K562 (cell line): ENCODE results near the gene ERBB4. TPM values are rescaled to one million over a fixed set of nuclear protein-coding genes. Genes with fewer than 3 reads are reported as not detected.

ENCODE experiments used
- ATAC-seq: fragments of 200-7000 bp; cut with Tn5 transposase; 3 replicates; pipeline ENCODE4 v1.9.1; 2020; ENCODE audit warnings: moderate library complexity
- BruUV-seq: library from RNA; stranded (reverse); fragments of 400-500 nt; replicated peaks from 2 replicates; lab custom pipeline; 2021; lab: Mats Ljungman, UMichigan
- CTCF ChIA-PET: fragments of 300-600 bp; formaldehyde crosslinking; extraction: SDS; loops from one replicate; lab custom pipeline; 2021; ENCODE audit warnings: low intra/inter-chr PET ratio; lab: Yijun Ruan, JAX
- POLR2A ChIA-PET: fragments of 300-600, 350-650 bp; sonication (Branson Sonifier 250); formaldehyde crosslinking; extraction: SDS; loops from one replicate; lab custom pipeline; 2021; ENCODE audit warnings: antibody characterized with exemption, inconsistent platforms; lab: Yijun Ruan, JAX
- DNase-seq, 4 experiments: peaks; one replicate each; pipeline versions ENCODE4 v3.0.0 to v3.0.0-alpha.2; 2011 to 2018; ENCODE audit warnings: low spot score in 3 of 4, mixed read lengths in 3 of 4; ENCODE audit errors: extremely low read depth in 1 of 4
- FAIRE-seq: peaks from 2 replicates; lab custom pipeline; 2011; peaks lifted over from hg19 to GRCh38; lab: Jason Lieb, UNC
- H2AFZ ChIP-seq: 2 replicates; pipeline ENCODE4 v1.6.0; 2011; ENCODE audit warnings: low read depth, low read length, control low read depth, inconsistent platforms
- H3K27ac ChIP-seq: fragments of 200-600 bp; 3 replicates; pipeline ENCODE4 v1.8.0; 2011; ENCODE audit warnings: low read depth, mild to moderate bottlenecking, control low read depth, inconsistent platforms, low read length, moderate library complexity, mixed read lengths; ENCODE audit errors: extremely low read depth
- H3K27me3 ChIP-seq, 2 experiments: fragments of 300-600 bp in 1 of 2; 2 replicates in 1 of 2; 3 replicates in 1 of 2; pipeline versions ENCODE4 v1.6.0 to v1.8.0; 2011; ENCODE audit warnings: inconsistent platforms in 2 of 2, low read length in 2 of 2, mild to moderate bottlenecking in 1 of 2, mixed read lengths in 1 of 2, moderate library complexity in 1 of 2; ENCODE audit not compliant: control insufficient read depth in 2 of 2, insufficient read depth in 2 of 2
- H3K36me3 ChIP-seq: fragments of 300-600 bp; 3 replicates; pipeline ENCODE4 v1.8.0; 2011; ENCODE audit warnings: mild to moderate bottlenecking, low read length, inconsistent platforms; ENCODE audit not compliant: control insufficient read depth, insufficient read depth
- H3K4me1 ChIP-seq, 2 experiments: fragments of 200-600 bp in 1 of 2; replicated peaks in 1 of 2; 2 replicates in 1 of 2; 3 replicates in 1 of 2; pipeline versions ENCODE4 v1.5.1 to v1.8.0; 2011; ENCODE audit warnings: inconsistent platforms in 2 of 2, low read length in 2 of 2, mild to moderate bottlenecking in 1 of 2, mixed read lengths in 1 of 2, moderate library complexity in 1 of 2; ENCODE audit not compliant: control insufficient read depth in 2 of 2, insufficient read depth in 2 of 2
- H3K4me2 ChIP-seq: 2 replicates; pipeline ENCODE4 v1.6.1; 2011; ENCODE audit warnings: low read length, control low read depth, inconsistent platforms, mixed read lengths; ENCODE audit not compliant: insufficient read depth
- H3K4me3 ChIP-seq: fragments of 200-600 bp; sonication (generic), shearing (Covaris generic); 2 replicates; pipeline ENCODE4 v1.5.1; 2016; ENCODE audit warnings: control low read depth, inconsistent platforms
- H3K79me2 ChIP-seq: fragments of 200-600 bp; 3 replicates; pipeline ENCODE4 v1.8.0; 2011; ENCODE audit warnings: low read length, inconsistent platforms; ENCODE audit not compliant: control insufficient read depth, insufficient read depth
- H3K9ac ChIP-seq, 2 experiments: 2 replicates each; pipeline versions ENCODE4 v1.6.0 to v1.6.1; 2011; ENCODE audit warnings: low read depth in 2 of 2, low read length in 2 of 2, control low read depth in 1 of 2, inconsistent platforms in 1 of 2, mild to moderate bottlenecking in 1 of 2, mixed read lengths in 1 of 2; ENCODE audit not compliant: insufficient read depth in 1 of 2
- H3K9me1 ChIP-seq: one replicate; pipeline ENCODE4 v1.6.0; 2011; ENCODE audit warnings: inconsistent platforms, mild to moderate bottlenecking, low read length, moderate library complexity; ENCODE audit not compliant: control insufficient read depth, insufficient read depth
- H3K9me3 ChIP-seq: replicated peaks from 2 replicates; pipeline ENCODE4 v1.5.1; 2011; ENCODE audit warnings: low read depth, low read length, inconsistent platforms; ENCODE audit not compliant: control insufficient read depth, insufficient read depth
- H4K20me1 ChIP-seq: replicated peaks from 2 replicates; pipeline ENCODE4 v1.6.1; 2011; ENCODE audit warnings: low read length, inconsistent platforms, mixed read lengths; ENCODE audit not compliant: control insufficient read depth, insufficient read depth
- CBFB ChIP-seq: sonication (generic); formaldehyde crosslinking; IDR thresholded peaks from 2 replicates; pipeline ENCODE4 v1.4.0; 2020; ENCODE audit warnings: mild to moderate bottlenecking, missing genetic modification reagents
- EGR1 ChIP-seq: fragments of 450-650 bp; conservative IDR thresholded peaks from 2 replicates; pipeline ENCODE4 v1.6.1; 2017; ENCODE audit warnings: mild to moderate bottlenecking
- NR2C1 ChIP-seq, 2 experiments: fragments of 450-650 bp; IDR thresholded peaks; 2 replicates each; pipeline ENCODE4 v1.6.1; 2017; ENCODE audit warnings: mild to moderate bottlenecking in 2 of 2, antibody characterized with exemption in 1 of 2, inconsistent platforms in 1 of 2, missing compliant biosample characterization in 1 of 2, missing genetic modification characterization in 1 of 2
- RAD51 ChIP-seq: fragments of 450-650 bp; IDR thresholded peaks from 2 replicates; pipeline ENCODE4 v1.7.1; 2016; ENCODE audit warnings: low read depth, mild to moderate bottlenecking, borderline replicate concordance
- SMAD2 ChIP-seq: fragments of 150-350 bp; IDR thresholded peaks from 2 replicates; pipeline ENCODE4 v1.6.1; 2014; ENCODE audit warnings: low read depth, mild to moderate bottlenecking, low read length
- SOX6 ChIP-seq: fragments of 450-650 bp; IDR thresholded peaks from 2 replicates; pipeline ENCODE4 v1.6.1; 2014; ENCODE audit warnings: mild to moderate bottlenecking
- STAT5A ChIP-seq: IDR thresholded peaks from 2 replicates; pipeline ENCODE4 v1.6.1; 2012; ENCODE audit warnings: low read length, inconsistent platforms, borderline replicate concordance
- TBL1XR1 ChIP-seq, 2 experiments: IDR thresholded peaks; 2 replicates each; pipeline ENCODE4 v1.6.1; 2012; ENCODE audit warnings: improper control_type of control experiment in 2 of 2, low read length in 2 of 2, mild to moderate bottlenecking in 1 of 2
- TCF7 ChIP-seq: sonication (generic); IDR thresholded peaks from 2 replicates; pipeline ENCODE4 v1.6.1; 2016; ENCODE audit warnings: antibody characterized with exemption, borderline replicate concordance
- ZFPM2 ChIP-seq: fragments of 250-450 bp; sonication (Bioruptor Pico); IDR thresholded peaks from 2 replicates; pipeline ENCODE4 v1.5.1; 2022; ENCODE audit warnings: mild to moderate bottlenecking
- ZKSCAN3 ChIP-seq: fragments of 250-450 bp; sonication (Bioruptor Pico); IDR thresholded peaks from 2 replicates; pipeline ENCODE4 v1.4.0; 2020
- ZNF282 ChIP-seq: sonication (generic); formaldehyde crosslinking; IDR thresholded peaks from 2 replicates; pipeline ENCODE4 v1.8.1; 2023; ENCODE audit warnings: missing genetic modification reagents
- ZNF75A ChIP-seq: fragments of 450-650 bp; formaldehyde crosslinking; IDR thresholded peaks from 2 replicates; pipeline ENCODE4 v1.4.0; 2020; ENCODE audit warnings: mild to moderate bottlenecking
- WGBS: fragments of 100-300 bp; shearing (Covaris generic); methylation state at CpG from one replicate; pipeline ENCODE4 v1.1.6; 2016; ENCODE audit warnings: low coverage, mixed read lengths; ENCODE audit not compliant: insufficient coverage; ENCODE audit errors: missing lambda C conversion rate; 5-methylcytosine and 5-hydroxymethylcytosine counted together
- in situ Hi-C: fragments of 300-500 bp; cut with MboI; formaldehyde crosslinking; loops from 4 replicates; pipeline ENCODE4 v1.15.0; 2018; ENCODE audit warnings: inconsistent platforms, mixed read lengths
- intact Hi-C: fragments of 100-400 bp; cut with micrococcal nuclease; formaldehyde crosslinking; loops from 2 replicates; pipeline ENCODE4 v1.14.2; 2022
- polyA plus RNA-seq, 8 experiments: library from polyadenylated mRNA; depleted of rRNA in 4 of 8; stranded (reverse) in 5 of 8; unstranded in 3 of 8; fragments of >200 nt; fragmentation: Nextera tagmentation in 2 of 8; fragmentation: Illumina TruSeq in 1 of 8; extraction: Ambion mirVana in 2 of 8; extraction: Trizol in 1 of 8; gene quantifications; 2 replicates each; pipeline versions ENCODE4 v1.2.1 to v1.2.3, GENCODE V29; 2011 to 2014; ENCODE audit warnings: inconsistent platforms in 1 of 8, missing spikeins in 1 of 8
- total RNA-seq, 7 experiments: library from RNA; depleted of rRNA in 6 of 7; stranded (reverse); fragments of >200 nt in 6 of 7; fragmentation: Illumina TruSeq in 2 of 7; extraction: Trizol in 2 of 7; gene quantifications; 2 replicates each; pipeline versions ENCODE4 v1.2.1 to v1.2.3, GENCODE V29; 2011 to 2021; ENCODE audit warnings: low replicate concordance in 1 of 7
- TF ChIP-seq, protein P1 (sequence below): fragments of 450-650 bp; formaldehyde crosslinking; IDR thresholded peaks from 2 replicates; pipeline ENCODE4 v1.4.0; 2020; ENCODE audit warnings: mild to moderate bottlenecking, mixed read lengths
- TF ChIP-seq, protein P2 (sequence below): fragments of 250-450 bp; sonication (Bioruptor Pico); IDR thresholded peaks from 2 replicates; pipeline ENCODE4 v1.4.0; 2020; ENCODE audit warnings: borderline replicate concordance
- TF ChIP-seq, protein P3 (sequence below): fragments of 450-650 bp; IDR thresholded peaks from 2 replicates; pipeline ENCODE4 v1.6.1; 2016
- TF ChIP-seq, protein P4 (sequence below), 2 experiments: IDR thresholded peaks; 2 replicates each; pipeline ENCODE4 v1.6.1; 2012; ENCODE audit warnings: improper control_type of control experiment in 2 of 2, low read depth in 2 of 2, low read length in 2 of 2, borderline replicate concordance in 1 of 2

Gene ERBB4
- total and polyA plus RNA-seq, 9 of the 15 experiments (the other 6 are each of a cell fraction or from before 2014, with no cell fraction given): not detected

DNA sequence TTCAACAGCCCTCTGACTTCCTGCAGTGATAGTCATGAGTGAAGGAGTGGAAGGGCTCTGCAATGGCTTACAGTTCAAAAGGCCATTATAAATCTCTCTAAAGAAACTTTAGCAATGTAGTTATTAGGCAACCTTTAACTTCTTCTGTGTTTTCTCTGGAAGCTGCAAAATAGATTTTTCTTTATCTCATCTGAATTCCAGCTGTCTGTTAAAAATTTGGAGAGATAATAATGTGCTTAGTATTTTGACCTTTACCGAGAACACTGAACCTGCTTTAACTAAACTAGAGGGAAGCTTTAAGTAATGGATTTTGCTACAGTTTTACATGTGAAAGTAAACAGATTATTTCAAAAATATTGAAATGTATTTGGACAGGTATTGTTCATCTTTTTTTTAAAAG lies 847.9 kb downstream of the ERBB4 start:
- no peak overlapping the region for H3K4me2 ChIP-seq
- H3K27me3 ChIP-seq: no peaks in the 10 kb centered on the region
- no peak for FAIRE-seq
- POLR2A ChIA-PET: no interaction called here
- no peak for DNase-seq
- BruUV-seq: no TSS peak
- WGBS: 6% methylated on average over 1 of the region's 1 CpG
- CTCF ChIA-PET: no interaction called here
- H2AFZ ChIP-seq: no peak overlapping the region
- no peak overlapping the region for H3K9ac ChIP-seq
- in situ Hi-C loops: no loop called here
- H4K20me1 ChIP-seq: no peaks in the 10 kb centered on the region
- H3K4me3 ChIP-seq: no peak overlapping the region
- no peak for ATAC-seq
- H3K27ac ChIP-seq: no peak overlapping the region
- no peaks in the 10 kb centered on the region for H3K9me1 ChIP-seq
- intact Hi-C loops: no loop called here
- H3K79me2 ChIP-seq: no peaks in the 10 kb centered on the region
- H3K4me1 ChIP-seq: no peaks in the 10 kb centered on the region
- no peaks in the 10 kb centered on the region for H3K9me3 ChIP-seq
- no peaks in the 10 kb centered on the region for H3K36me3 ChIP-seq
- TF ChIP-seq EGR1 (no peak), CBFB (CRISPR knock-in tag) (no peak), STAT5A (no peak), SOX6 (no peak), NR2C1 (IDR thresholded peaks at IDR 0.05) (no peak), NR2C1 (tag; IDR thresholded peaks at IDR 0.05) (no peak), ZNF75A (CRISPR knock-in tag) (no peak), ZKSCAN3 (CRISPR knock-in tag) (no peak), TCF7 (no peak), RAD51 (no peak), ZNF282 (CRISPR knock-in tag) (no peak), TBL1XR1 (IDR thresholded peaks at IDR 0.05; ENCODE audit: low read length in 2 of 2) (no peak), SMAD2 (no peak), ZFPM2 (no peak)
- TF ChIP-seq, protein P1, sequence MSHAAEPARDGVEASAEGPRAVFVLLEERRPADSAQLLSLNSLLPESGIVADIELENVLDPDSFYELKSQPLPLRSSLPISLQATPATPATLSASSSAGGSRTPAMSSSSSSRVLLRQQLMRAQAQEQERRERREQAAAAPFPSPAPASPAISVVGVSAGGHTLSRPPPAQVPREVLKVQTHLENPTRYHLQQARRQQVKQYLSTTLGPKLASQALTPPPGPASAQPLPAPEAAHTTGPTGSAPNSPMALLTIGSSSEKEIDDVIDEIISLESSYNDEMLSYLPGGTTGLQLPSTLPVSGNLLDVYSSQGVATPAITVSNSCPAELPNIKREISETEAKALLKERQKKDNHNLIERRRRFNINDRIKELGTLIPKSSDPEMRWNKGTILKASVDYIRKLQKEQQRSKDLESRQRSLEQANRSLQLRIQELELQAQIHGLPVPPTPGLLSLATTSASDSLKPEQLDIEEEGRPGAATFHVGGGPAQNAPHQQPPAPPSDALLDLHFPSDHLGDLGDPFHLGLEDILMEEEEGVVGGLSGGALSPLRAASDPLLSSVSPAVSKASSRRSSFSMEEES: no peak
- TF ChIP-seq, protein P2, sequence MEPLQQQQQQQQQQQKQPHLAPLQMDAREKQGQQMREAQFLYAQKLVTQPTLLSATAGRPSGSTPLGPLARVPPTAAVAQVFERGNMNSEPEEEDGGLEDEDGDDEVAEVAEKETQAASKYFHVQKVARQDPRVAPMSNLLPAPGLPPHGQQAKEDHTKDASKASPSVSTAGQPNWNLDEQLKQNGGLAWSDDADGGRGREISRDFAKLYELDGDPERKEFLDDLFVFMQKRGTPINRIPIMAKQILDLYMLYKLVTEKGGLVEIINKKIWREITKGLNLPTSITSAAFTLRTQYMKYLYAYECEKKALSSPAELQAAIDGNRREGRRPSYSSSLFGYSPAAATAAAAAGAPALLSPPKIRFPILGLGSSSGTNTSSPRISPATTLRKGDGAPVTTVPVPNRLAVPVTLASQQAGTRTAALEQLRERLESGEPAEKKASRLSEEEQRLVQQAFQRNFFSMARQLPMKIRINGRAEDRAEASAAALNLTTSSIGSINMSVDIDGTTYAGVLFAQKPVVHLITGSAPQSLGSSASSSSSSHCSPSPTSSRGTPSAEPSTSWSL (CRISPR knock-in tag): no peak
- TF ChIP-seq, protein P3, sequence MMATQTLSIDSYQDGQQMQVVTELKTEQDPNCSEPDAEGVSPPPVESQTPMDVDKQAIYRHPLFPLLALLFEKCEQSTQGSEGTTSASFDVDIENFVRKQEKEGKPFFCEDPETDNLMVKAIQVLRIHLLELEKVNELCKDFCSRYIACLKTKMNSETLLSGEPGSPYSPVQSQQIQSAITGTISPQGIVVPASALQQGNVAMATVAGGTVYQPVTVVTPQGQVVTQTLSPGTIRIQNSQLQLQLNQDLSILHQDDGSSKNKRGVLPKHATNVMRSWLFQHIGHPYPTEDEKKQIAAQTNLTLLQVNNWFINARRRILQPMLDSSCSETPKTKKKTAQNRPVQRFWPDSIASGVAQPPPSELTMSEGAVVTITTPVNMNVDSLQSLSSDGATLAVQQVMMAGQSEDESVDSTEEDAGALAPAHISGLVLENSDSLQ: no peak
- TF ChIP-seq, protein P4, sequence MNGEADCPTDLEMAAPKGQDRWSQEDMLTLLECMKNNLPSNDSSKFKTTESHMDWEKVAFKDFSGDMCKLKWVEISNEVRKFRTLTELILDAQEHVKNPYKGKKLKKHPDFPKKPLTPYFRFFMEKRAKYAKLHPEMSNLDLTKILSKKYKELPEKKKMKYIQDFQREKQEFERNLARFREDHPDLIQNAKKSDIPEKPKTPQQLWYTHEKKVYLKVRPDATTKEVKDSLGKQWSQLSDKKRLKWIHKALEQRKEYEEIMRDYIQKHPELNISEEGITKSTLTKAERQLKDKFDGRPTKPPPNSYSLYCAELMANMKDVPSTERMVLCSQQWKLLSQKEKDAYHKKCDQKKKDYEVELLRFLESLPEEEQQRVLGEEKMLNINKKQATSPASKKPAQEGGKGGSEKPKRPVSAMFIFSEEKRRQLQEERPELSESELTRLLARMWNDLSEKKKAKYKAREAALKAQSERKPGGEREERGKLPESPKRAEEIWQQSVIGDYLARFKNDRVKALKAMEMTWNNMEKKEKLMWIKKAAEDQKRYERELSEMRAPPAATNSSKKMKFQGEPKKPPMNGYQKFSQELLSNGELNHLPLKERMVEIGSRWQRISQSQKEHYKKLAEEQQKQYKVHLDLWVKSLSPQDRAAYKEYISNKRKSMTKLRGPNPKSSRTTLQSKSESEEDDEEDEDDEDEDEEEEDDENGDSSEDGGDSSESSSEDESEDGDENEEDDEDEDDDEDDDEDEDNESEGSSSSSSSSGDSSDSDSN (IDR thresholded peaks at IDR 0.05; ENCODE audit: borderline replicate concordance in 1 of 2, low read depth in 2 of 2, low read length in 2 of 2): no peak
